Smooth muscle cell (in vitro differentiated cells): ENCODE results near the gene PLXND1. TPM values are rescaled to one million over a fixed set of nuclear protein-coding genes. Genes with fewer than 3 reads are reported as not detected.

Source experiments
- DNase-seq: peaks from one replicate; lab custom pipeline; 2025; ENCODE audit not compliant: unreplicated experiment; lab: John Stamatoyannopoulos, UW
- H2AFZ ChIP-seq: fragments of 200-600 bp; sonication (generic); 2 replicates; pipeline ENCODE4 v1.6.0; 2016; ENCODE audit warnings: antibody characterized with exemption, low read depth, mild to moderate bottlenecking
- H3F3A ChIP-seq: fragments of 200-600 bp; sonication (generic); 2 replicates; pipeline ENCODE4 v1.6.0; 2017; ENCODE audit warnings: antibody characterized with exemption, low read depth
- H3K27ac ChIP-seq: fragments of 200-600 bp; sonication (generic); 2 replicates; pipeline ENCODE4 v1.5.1; 2016; ENCODE audit warnings: low read depth, mild to moderate bottlenecking
- H3K27me3 ChIP-seq: fragments of 200-600 bp; sonication (generic); 2 replicates; pipeline ENCODE4 v1.6.1; 2016; ENCODE audit warnings: low read depth, mild to moderate bottlenecking
- H3K36me3 ChIP-seq: fragments of 200-600 bp; sonication (generic); 2 replicates; pipeline ENCODE4 v1.5.1; 2016; ENCODE audit warnings: low read depth
- H3K4me1 ChIP-seq: fragments of 200-600 bp; sonication (generic); 2 replicates; pipeline ENCODE4 v1.5.1; 2016; ENCODE audit warnings: low read depth
- H3K4me2 ChIP-seq: fragments of 200-600 bp; sonication (generic); 2 replicates; pipeline ENCODE4 v1.6.0; 2016; ENCODE audit warnings: mild to moderate bottlenecking
- H3K4me3 ChIP-seq: fragments of 200-600 bp; sonication (generic); 2 replicates; pipeline ENCODE4 v1.5.1; 2016; ENCODE audit warnings: mild to moderate bottlenecking
- H3K79me2 ChIP-seq: fragments of 200-600 bp; sonication (generic); 2 replicates; pipeline ENCODE4 v1.6.0; 2016; ENCODE audit warnings: low read depth, mild to moderate bottlenecking
- H3K9ac ChIP-seq: fragments of 200-600 bp; sonication (generic); 2 replicates; pipeline ENCODE4 v1.6.0; 2016; ENCODE audit warnings: low read depth
- H3K9me3 ChIP-seq: fragments of 200-600 bp; sonication (generic); replicated peaks from 2 replicates; pipeline ENCODE4 v1.5.1; 2016; ENCODE audit warnings: low read depth
- H4K20me1 ChIP-seq: fragments of 200-600 bp; sonication (generic); 2 replicates; pipeline ENCODE4 v1.6.0; 2016; ENCODE audit warnings: low read depth
- CTCF ChIP-seq: fragments of 200-600 bp; sonication (generic); IDR thresholded peaks from 2 replicates; pipeline ENCODE4 v1.5.1; 2017; ENCODE audit warnings: borderline replicate concordance, mild to moderate bottlenecking, antibody characterized with exemption; ENCODE audit not compliant: insufficient read depth, poor library complexity, severe bottlenecking
- WGBS: methylation state at CpG from one replicate; pipeline ENCODE4 v1.1.7; 2016; ENCODE audit warnings: low lambda C conversion rate; 5-methylcytosine and 5-hydroxymethylcytosine counted together
- polyA plus RNA-seq: library from polyadenylated mRNA; unstranded; fragments of >200 nt; fragmentation: Nextera tagmentation; extraction: Ambion mirVana; gene quantifications from 2 replicates; pipeline ENCODE4 v1.2.1, GENCODE V29; 2016
- total RNA-seq: library from RNA; depleted of rRNA; stranded (reverse); fragments of >200 nt; gene quantifications from 2 replicates; pipeline ENCODE4 v1.2.3, GENCODE V29; 2014

Gene PLXND1
- total and polyA plus RNA-seq, 2 experiments from 2014 or later: 75.8 to 94.3 TPM

GRCh38 chr3:129622933-129623332, 16.5 kb upstream of the PLXND1 start:
- no peaks in the 10 kb centered on the region for H3K79me2 ChIP-seq
- H3K27ac ChIP-seq: no peak overlapping the region
- H4K20me1 ChIP-seq: no peaks in the 10 kb centered on the region
- no peak overlapping the region for H2AFZ ChIP-seq
- H3K27me3 ChIP-seq: no peaks in the 10 kb centered on the region
- DNase-seq: no peak
- H3K9me3 ChIP-seq: no peaks in the 10 kb centered on the region
- H3K36me3 ChIP-seq: no peaks in the 10 kb centered on the region
- TF ChIP-seq CTCF: no peak
- 93% methylated on average over 9 of the region's 10 CpGs for WGBS
- peaks cover 10% of the 10 kb centered on the region for H3F3A ChIP-seq
- no peak overlapping the region for H3K4me3 ChIP-seq
- H3K4me2 ChIP-seq: no peak overlapping the region
- H3K4me1 ChIP-seq: peaks cover 9% of the 10 kb centered on the region
- H3K9ac ChIP-seq: no peak overlapping the region

GRCh38 chr3:129622226-129622874, 15.9 kb upstream of the PLXND1 start:
- Histone ChIP-seq H3K4me2 (no peak overlapping the region), H3F3A (peaks cover 10% of the 10 kb centered on the region), H3K9me3 (no peaks in the 10 kb centered on the region), H3K79me2 (no peaks in the 10 kb centered on the region), H3K36me3 (no peaks in the 10 kb centered on the region), H4K20me1 (no peaks in the 10 kb centered on the region), H3K4me1 (peaks cover 9% of the 10 kb centered on the region), H3K27ac (no peak overlapping the region), H3K9ac (no peak overlapping the region), H3K4me3 (no peak overlapping the region), H3K27me3 (no peaks in the 10 kb centered on the region), H2AFZ (no peak overlapping the region)
- no peak for TF ChIP-seq CTCF
- DNase-seq: no peak
- WGBS: 70% methylated on average over 12 of the region's 12 CpGs

GRCh38 chr3:129621626-129622225, 15.2 kb upstream of the PLXND1 start:
- H3K9me3 ChIP-seq: no peaks in the 10 kb centered on the region
- H3K4me2 ChIP-seq: no peak overlapping the region
- H3F3A ChIP-seq: peaks cover 6% of the 10 kb centered on the region
- no peak overlapping the region for H3K27ac ChIP-seq
- no peaks in the 10 kb centered on the region for H3K79me2 ChIP-seq
- no peak for DNase-seq
- no peak for TF ChIP-seq CTCF
- peaks cover 5% of the 10 kb centered on the region for H3K4me1 ChIP-seq
- H4K20me1 ChIP-seq: no peaks in the 10 kb centered on the region
- H3K9ac ChIP-seq: no peak overlapping the region
- H3K27me3 ChIP-seq: no peaks in the 10 kb centered on the region
- 75% methylated on average over 14 of the region's 14 CpGs for WGBS
- no peak overlapping the region for H3K4me3 ChIP-seq
- no peak overlapping the region for H2AFZ ChIP-seq
- H3K36me3 ChIP-seq: no peaks in the 10 kb centered on the region
